AG10803 (cell line): ENCODE data around the gene MUC20.
"Not testable (repeated sequence)": the region's sequence is repeated elsewhere in the genome, so short reads cannot be mapped to it uniquely, and the experiment has no call there.

Experiments
- DNase-seq: peaks from one replicate; pipeline ENCODE4 v3.0.0; 2010; ENCODE audit warnings: low read depth
- H3K4me3 ChIP-seq: 2 replicates; pipeline ENCODE4 v1.5.1; 2011; ENCODE audit warnings: mild to moderate bottlenecking, low read length, control low read depth
- TF ChIP-seq, protein P1 (sequence below): conservative IDR thresholded peaks from 2 replicates; pipeline ENCODE4 v1.5.1; 2011; ENCODE audit warnings: mild to moderate bottlenecking, low read length, control low read depth, inconsistent platforms

The MUC20 gene

DNA sequence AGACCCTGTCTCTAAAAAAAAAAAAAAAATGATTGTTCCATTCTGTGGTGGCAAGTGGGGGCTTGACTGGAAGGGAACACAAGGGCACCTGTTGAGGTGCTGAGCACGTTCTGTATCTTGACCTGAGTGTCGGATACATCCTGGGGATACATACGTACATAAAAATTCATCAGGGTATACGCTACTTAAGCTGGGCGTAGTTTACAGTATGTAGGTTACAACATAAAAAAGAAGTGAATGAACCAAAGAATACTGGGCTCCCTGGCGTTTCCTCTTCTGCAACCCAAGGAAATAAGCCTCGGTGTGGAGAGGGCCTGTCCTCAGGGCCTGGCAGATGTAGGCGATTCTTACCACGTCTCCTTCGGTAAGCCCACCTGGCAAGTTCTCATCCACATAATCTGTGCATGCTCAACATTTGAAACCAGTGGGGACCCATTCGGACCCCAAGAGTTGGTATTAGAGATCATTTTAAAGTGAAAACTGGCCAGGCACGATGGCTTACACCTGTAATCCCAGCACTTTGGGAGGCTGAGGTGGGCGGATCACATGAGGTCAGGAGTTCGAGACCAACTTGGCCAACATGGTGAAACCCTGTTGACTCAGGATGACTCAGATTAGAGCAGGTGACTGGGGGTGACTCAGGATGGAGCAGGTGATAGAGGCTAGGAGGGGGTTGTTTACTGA is 5.1 kb upstream of the MUC20 start:
- TF ChIP-seq, protein P1, sequence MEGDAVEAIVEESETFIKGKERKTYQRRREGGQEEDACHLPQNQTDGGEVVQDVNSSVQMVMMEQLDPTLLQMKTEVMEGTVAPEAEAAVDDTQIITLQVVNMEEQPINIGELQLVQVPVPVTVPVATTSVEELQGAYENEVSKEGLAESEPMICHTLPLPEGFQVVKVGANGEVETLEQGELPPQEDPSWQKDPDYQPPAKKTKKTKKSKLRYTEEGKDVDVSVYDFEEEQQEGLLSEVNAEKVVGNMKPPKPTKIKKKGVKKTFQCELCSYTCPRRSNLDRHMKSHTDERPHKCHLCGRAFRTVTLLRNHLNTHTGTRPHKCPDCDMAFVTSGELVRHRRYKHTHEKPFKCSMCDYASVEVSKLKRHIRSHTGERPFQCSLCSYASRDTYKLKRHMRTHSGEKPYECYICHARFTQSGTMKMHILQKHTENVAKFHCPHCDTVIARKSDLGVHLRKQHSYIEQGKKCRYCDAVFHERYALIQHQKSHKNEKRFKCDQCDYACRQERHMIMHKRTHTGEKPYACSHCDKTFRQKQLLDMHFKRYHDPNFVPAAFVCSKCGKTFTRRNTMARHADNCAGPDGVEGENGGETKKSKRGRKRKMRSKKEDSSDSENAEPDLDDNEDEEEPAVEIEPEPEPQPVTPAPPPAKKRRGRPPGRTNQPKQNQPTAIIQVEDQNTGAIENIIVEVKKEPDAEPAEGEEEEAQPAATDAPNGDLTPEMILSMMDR: no peak
- no peak overlapping the region for H3K4me3 ChIP-seq
- no peak for DNase-seq

DNA sequence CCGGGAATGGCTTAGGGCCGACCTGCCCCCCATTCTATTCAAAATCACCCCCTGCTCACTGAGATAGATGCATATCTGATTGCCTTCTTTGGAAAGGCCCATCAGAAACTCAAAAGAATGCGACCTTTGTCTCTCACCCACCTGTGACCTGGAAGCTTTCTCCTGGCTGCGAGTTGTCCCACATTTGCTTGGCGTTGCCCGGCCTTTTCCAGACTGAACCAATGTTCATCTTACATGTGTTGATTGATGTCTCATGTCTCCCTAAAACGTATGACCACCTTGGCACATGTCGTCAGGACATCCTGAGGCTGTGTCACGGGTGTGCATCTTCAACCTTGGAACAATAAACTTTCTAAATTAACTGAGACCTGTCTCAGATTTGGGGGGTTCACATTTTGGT is 3.4 kb upstream of the MUC20 start:
- TF ChIP-seq, protein P1: no peak

DNA sequence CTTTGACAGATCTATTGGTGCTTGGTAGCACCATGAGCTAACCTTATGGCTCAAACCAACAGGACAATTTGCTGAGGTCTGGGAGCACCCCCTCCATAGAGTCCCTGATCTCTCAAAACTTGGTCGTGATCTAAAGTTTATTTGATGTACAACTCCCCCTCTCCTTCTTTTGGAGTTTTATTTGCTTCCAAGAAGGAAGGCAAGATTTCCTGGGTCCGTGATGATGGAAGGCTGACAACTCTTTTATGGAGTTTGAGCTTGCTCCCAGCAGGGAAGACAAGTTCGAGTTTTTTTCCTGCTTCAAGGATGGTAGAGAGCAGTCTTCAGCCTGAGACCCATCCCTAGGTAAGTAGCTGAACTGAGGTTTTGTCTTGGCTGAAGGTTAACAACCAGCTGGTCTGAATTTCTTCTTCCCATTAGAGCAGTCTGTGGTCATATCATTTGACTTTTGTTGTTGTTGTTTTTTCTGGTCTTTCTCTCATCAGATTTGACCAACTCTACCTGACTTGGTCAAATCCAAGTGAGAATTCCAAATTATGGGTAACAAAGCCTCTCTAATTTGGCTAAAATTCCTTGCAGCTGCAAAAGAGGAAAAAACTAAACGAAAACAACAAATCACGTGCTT is 2.8 kb upstream of the MUC20 start:
- no peak overlapping the region for H3K4me3 ChIP-seq
- TF ChIP-seq, protein P1: no peak
- DNase-seq: no peak

More for the DNA sequence above, 3.4 kb upstream of the MUC20 start:
- H3K4me3 ChIP-seq: no peak overlapping the region
- DNase-seq: no peak

DNA sequence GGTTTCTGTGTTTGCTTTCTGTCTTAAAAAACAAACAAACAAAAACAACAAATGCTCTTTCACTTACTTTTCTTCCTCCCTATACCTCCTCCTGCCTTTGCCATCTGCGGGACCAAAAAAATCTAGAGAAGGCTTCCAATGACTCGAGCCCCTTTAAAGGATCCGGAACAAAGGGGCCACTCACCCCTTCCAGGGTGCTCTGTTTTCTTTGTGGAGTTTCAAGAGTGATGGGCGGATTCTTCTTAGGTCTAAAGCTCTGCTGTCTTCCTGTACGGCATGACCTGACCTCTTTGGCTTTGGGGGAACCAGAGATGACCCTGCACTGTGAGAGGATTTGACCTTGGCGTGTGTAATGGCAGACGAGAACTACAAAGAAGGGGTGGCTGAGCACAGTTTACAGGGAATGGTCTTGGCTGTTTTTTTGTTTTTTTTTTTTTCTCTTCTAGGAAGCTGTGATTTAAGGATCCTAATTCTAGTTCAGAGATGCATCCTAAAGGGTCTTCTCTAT is 2.2 kb upstream of the MUC20 start:
- H3K4me3 ChIP-seq: no peak overlapping the region
- TF ChIP-seq, protein P1: no peak
- no peak for DNase-seq

DNA sequence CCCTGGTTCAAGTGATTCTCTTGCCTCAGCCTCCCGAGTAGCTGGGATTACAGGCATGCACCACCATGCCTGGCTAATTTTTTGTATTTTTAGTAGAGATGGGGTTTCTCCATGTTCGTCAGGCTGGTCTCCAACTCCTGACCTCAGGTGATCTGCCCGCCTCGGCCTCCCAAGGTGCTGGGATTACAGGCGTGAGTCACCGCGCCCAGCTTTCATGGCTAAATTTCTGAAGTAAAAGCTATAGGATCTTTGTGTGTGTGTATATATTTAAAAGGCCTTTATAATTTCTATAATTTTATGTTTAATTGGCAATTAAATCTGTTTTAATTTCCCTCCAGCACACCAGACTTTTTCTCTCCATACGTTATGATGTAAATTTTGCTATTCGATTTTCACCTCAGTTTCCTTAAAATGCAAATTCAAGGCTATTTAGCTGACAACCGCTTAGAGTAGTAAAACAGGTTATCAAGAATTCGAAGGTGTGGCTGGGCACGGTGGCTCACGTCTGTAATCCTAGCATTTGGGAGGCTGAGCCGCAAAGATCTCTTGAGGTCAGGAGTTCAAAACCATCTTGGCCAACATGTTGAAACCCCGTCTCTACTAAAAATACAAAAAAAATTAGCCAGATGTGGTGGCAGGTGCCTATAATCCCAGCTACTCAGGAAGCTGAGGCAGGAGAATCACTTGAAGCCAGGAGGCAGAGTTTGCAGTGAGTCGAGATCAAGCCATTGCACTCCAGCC is 1.1 kb upstream of the MUC20 start:
- not testable (repeated sequence) for DNase-seq

DNA sequence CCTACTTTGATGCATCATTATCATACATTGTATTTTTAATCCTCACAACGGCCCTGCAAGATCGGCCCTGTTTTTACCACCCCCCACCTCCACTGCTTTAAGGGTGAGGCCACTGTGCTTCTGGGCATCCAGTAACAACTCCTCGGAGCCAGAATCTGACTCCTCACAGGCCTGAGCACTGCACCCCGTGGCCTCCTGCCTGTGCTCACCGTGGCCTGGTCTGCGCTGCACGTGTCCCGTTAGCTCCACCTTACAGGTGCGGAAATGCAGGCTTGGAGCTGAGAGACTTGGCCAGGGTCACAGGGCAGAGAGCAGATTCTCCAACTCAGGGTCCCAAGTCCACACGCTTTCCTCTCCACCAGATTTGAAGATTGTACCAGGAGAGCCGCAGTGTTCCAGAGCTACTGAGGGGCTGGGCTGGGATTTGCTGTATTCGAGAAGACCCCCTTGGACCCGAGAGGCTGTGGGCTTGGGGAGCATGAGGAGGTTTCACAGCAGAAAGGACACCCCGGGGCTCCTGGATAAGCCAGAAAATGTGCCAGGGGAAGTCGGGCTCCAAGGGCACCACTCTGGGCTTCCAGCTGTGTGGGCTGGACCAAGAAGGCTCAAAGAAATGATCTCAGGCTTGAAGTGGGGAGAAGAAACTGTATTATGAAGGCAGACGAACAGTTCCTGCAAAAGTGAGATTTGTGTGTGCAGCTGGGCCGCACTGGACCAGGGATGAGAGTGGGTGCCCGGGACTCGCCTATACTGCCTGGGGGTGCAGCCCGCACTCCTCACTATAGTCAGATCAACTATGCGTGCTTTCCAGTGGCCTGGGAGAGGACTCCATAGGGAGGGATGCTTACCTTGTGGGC is 1.6 kb downstream of the MUC20 start:
- not testable (repeated sequence) for DNase-seq

More for the DNA sequence above, 1.1 kb upstream of the MUC20 start:
- not testable (repeated sequence) for H3K4me3 ChIP-seq

DNA sequence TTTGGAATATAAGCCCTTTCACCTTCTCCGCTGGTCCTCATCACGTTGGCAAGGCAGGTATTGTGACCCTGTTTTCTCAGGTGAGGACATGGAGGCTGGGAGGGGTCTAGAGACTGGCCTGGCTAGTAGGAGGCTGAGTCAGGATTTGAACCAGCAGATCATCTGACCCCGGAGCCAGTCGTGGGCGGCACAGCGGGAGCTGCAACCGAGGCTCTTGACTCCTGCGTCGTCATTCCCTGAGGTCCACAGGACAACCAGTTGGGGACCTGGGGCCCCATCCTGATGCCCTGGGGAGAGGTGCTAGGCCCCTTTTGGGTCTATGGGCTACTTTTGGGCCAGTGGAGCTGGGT is 2.2 kb downstream of the MUC20 start:
- not testable (repeated sequence) for DNase-seq, H3K4me3 ChIP-seq

More for the DNA sequence above, 1.6 kb downstream of the MUC20 start:
- not testable (repeated sequence) for H3K4me3 ChIP-seq

DNA sequence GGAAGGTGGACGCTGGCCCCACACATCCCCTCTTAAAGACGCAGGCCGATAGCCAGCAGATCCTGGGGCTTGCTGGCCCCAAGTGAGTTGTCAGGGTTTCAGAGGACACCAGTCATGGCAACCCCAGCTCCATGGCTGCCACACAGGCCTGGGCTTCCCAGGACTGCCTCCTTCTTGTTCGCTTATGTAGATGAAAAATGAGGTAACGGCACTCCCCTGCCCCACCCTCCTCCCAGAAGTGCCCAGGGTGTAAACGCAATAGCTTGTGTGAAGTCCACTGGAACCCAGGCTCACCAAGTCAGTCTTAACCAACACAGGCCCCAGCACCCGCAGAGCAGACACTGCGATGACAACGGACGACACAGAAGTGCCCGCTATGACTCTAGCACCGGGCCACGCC is 3.6 kb downstream of the MUC20 start:
- not testable (repeated sequence) for DNase-seq, H3K4me3 ChIP-seq

DNA sequence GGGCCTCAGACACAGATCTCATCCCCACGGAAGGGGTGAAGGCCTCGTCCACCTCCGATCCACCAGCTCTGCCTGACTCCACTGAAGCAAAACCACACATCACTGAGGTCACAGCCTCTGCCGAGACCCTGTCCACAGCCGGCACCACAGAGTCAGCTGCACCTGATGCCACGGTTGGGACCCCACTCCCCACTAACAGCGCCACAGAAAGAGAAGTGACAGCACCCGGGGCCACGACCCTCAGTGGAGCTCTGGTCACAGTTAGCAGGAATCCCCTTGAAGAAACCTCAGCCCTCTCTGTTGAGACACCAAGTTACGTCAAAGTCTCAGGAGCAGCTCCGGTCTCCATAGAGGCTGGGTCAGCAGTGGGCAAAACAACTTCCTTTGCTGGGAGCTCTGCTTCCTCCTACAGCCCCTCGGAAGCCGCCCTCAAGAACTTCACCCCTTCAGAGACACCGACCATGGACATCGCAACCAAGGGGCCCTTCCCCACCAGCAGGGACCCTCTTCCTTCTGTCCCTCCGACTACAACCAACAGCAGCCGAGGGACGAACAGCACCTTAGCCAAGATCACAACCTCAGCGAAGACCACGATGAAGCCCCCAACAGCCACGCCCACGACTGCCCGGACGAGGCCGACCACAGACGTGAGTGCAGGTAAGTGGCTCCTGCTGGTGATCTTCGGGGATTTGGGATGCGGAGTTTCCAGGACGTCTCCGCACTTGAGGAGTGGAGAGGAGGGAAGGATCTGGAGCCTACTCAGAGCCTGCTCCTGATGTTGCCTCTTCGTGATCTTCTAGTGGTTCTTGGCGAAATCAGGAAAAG is 5.3 kb downstream of the MUC20 start:
- H3K4me3 ChIP-seq, DNase-seq: not testable (repeated sequence)
